Activated CD4-positive, alpha-beta T cell treated with anti-CD3 and anti-CD28 coated beads, Interleukin-2, amount 50 U/mL, for 48 hours (primary cell): ENCODE measurements around the gene ZSWIM5.
"Not testable (repeated sequence)": the region's sequence is repeated elsewhere in the genome, so short reads cannot be mapped to it uniquely, and the experiment has no call there.

ENCODE experiments used
- DNase-seq, 2 experiments: peaks; one replicate each; pipeline ENCODE4 v3.0.0-alpha.2; 2020

ZSWIM5 gene

DNA sequence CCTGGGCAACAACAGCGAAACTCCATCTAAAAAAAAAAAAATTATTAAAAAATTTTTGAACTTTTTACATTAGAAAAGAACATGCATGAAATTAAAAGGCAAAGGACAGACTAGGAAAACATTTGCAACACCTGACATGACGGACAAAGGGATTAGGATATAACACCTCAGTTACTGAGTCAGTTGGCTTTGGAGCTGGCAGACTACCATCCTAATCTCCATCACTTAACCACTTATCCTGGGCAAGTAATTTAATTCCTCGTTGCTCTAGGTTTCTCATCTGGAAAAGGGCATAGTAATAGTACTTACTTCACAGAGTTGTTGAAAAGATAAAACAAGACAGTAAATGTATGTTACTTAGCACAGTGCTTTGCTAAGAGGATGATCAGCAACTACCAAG is 207.2 kb downstream of the ZSWIM5 start:
- DNase-seq, result no peak

DNA sequence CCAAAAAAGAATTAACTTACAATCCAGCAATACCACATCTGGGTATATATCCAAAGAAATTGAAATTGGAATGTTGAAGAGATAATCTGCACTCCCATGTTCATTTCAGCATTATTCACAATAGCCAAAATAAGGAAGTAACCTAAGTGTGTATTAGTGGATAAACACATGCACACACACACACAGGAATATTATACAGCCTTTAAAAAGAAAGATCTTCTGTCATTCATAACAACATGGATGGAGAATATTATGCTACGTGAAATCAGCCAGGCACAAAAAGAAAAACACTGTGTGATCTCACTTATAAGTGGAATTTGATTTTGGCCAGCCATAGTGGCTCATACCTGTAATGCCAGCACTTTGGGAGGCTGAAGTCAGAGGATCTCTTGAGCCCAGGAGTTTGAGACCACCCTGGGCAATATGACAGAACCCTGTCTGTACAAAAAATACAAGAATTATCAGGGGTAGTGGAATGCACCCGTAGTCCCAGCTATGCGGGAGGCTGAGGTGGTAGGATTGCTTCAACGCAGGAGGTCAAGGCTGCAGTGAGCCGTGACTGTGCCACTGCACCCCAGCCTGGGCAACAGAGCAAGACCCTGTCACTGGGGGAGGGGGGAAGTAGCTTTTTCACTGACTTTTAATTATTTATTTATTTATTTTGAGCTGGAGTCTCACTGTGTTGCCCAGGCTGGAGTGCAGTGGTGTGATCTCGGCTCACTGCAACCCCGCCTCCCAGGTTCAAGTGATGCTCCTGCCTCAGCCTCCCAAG is 210.8 kb downstream of the ZSWIM5 start:
- DNase-seq, result no peak

DNA sequence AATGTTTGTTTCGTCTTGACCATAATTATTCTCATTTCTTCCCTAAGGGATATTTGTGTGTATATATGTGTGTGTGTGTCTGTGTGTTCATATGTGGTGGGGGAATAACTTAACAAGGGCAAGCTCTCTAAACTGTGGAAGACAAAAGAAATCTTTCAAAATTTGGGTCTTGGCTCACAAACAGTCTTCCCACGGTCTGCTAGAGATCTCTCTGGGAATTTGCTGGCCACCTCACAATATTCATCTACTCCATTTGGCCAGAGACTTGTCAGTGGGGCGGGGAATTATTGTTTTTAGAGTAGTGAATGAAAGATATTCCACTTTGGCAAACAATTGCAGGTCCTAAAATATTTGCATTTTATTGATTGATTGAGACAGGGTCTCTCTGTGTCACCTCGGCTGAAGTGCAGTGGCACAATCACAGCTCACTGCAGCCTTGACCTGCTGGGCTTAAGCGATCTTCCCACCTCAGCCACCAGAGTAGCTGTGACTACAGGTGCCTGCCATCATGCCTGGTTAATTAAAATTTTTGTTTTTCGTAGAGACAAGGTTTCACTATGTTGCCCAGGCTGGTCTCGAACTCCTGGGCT is 212.0 kb downstream of the ZSWIM5 start:
- no peak for DNase-seq

DNA sequence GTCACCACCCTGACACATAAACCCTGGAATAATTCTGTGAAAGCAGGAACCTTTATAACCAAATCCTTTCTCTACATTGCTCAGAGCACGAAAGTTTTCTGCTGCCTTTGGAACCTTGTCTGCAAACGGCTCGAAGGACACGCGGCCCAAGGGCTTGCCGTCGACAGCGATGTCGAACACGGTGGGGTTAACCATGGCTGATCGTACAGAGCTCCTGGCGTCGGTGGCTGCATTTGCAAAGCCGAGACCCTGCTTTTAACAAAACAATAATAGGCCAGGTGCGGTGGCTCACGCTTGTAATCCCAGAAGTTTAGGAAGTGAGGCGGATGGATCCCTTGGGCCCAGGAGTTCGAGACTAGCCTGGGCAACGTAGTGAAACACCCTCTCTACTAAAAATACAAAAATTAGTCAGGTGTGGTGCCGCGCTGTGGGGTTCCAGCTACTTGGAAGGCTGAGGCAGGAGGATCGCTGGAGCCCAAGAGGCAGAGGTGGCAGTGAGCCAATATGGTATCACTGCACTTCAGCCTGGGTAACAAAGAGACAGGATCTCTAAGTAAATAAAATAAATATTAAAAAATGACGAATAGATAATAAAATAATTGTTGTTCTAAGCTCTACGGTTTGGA is 217.8 kb downstream of the ZSWIM5 start:
- no peak for DNase-seq

DNA sequence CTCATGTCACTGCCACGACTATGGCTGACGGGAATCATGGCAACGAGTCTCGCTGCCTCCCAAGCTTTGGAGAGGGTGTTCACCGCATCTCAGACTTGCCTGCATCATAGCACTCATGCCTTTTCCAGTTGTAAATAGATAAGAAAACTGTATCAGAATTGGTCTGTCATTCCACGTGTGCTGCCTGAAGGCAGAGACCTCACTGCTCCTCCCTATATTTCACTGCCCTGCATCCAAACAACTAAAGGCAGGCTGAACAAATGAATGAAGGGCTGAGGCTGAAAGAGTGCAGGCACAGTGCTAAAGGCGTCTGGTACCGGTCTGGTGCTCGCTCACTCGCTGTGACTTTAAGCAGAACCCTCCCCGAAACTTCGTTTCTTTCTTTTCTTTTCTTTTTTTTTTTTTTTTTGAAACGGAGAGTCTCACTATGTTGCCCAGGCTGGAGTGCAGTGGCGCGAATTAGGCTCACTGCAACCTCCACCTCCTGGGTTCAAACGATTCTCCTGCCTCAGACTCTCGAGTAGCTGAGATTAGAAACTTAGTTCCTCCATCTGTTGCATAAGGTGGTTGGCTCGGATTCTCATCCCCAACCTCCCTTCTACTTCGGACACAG is 220.6 kb downstream of the ZSWIM5 start:
- DNase-seq, result no peak

DNA sequence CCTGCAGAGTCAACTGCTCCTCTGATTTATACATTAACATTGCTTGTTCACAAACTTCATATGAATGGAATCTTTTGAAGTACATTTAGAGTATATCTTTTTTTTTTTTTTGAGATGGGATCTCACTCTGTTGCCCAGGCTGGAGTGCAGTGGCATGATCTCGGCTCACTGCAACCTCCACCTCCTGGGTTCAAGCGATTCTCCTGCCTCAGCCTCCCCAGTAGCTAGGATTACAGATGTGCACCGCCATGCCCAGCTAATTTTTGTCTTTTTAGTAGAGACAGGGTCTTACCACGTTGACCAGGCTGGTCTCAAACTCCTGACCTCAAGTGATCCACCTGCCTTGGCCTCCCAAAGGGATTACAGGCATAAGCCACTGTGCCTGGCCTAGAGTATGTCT is 229.0 kb downstream of the ZSWIM5 start:
- DNase-seq, result not testable (repeated sequence)

DNA sequence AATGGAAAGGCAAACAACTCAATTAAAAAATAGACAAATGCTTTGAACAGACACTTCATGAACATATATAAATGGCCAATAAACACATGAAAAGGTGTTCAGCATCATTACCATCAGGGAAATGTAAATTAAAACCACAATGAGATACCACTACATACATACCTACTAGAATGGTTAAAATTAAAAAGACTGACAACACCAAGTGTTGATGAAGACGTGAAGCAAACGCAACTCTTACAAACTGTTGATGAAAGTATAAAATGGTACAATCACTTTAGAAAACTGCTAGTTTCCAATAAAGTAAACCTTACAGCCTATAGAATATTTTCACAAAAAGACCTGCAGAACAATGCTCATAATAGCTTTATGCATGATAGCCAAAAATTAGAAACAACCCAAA is 230.2 kb downstream of the ZSWIM5 start:
- DNase-seq, result no peak

DNA sequence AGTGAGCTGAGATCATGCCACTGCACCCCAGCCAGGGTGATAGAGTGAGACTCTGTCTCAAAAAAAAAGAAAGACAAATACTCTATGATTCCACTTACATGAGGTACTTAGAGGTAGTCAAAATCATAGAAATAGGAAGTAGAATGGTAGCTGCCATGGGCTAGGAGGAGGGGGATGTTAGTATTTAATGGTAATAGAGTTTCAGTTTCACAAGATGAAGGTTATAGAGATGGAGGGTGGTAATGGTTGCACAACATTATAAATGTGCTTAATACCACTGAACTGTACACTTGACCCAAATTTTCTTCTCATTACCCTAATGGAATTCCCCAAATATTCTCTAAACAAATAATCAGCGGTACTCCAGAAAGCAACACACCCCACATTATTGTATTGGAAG is 232.8 kb downstream of the ZSWIM5 start:
- DNase-seq, result no peak

DNA sequence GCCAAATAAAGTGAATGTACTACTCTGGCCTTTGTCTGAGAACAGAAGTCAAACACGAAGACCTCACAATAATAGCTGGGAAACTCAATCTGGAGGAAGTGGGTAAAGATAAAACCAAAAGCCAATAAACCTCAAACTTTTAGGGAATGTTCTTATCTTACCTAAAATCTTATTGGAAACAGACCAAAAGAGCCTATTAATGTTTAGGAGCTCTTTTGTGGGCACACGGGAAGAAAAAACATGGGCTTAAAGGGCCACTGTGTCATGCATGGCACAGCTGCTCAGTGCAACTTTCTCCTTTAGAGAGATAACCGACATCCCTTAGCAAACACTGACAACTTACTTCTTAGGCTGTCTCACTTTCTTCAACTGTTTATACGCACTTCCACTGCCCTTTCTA is 236.1 kb downstream of the ZSWIM5 start:
- no peak for DNase-seq
